IMR-90 (cell line): ENCODE results near the gene CASP14. TPM values are rescaled to one million over a fixed set of nuclear protein-coding genes. Genes with fewer than 3 reads are reported as not detected.

Source experiments
- ATAC-seq: fragments of 200-7000 bp; cut with Tn5 transposase; 2 replicates; pipeline ENCODE4 v1.9.1; 2020; ENCODE audit warnings: low read depth, mild to moderate bottlenecking, moderate library complexity
- BruUV-seq: library from RNA; stranded (reverse); fragments of 400-500 nt; replicated peaks from 2 replicates; lab custom pipeline; 2021; lab: Mats Ljungman, UMichigan
- CTCF ChIA-PET: fragments of 300-600 bp; formaldehyde crosslinking; extraction: SDS; loops from one replicate; lab custom pipeline; 2021; ENCODE audit warnings: antibody characterized with exemption; lab: Yijun Ruan, JAX
- POLR2A ChIA-PET: fragments of 300-600 bp; sonication (Branson Sonifier 250); formaldehyde crosslinking; loops from one replicate; lab custom pipeline; 2022; ENCODE audit warnings: antibody characterized with exemption; ENCODE audit not compliant: unreplicated experiment; lab: Charles Lee
- DNase-seq: peaks from one replicate; pipeline ENCODE4 v3.0.0; 2013
- H2AFZ ChIP-seq: replicated peaks from 2 replicates; pipeline ENCODE3; 2013; ENCODE audit warnings: low read length, mild to moderate bottlenecking; ENCODE audit not compliant: poor library complexity
- H2AK5ac ChIP-seq: 2 replicates; pipeline ENCODE4 v1.6.1; 2013; ENCODE audit warnings: low read depth, low read length, inconsistent platforms
- H2AK9ac ChIP-seq: replicated peaks from 2 replicates; pipeline ENCODE3; 2013; ENCODE audit warnings: mild to moderate bottlenecking, low read depth, low read length, moderate library complexity; ENCODE audit not compliant: poor library complexity
- H2BK120ac ChIP-seq: 2 replicates; pipeline ENCODE4 v1.6.1; 2013; ENCODE audit warnings: low read depth, low read length, inconsistent platforms
- H2BK15ac ChIP-seq: 3 replicates; pipeline ENCODE4 v1.6.1; 2013; ENCODE audit warnings: low read depth, low read length, inconsistent platforms
- H2BK20ac ChIP-seq: 2 replicates; pipeline ENCODE4 v1.6.1; 2013; ENCODE audit warnings: low read depth, mild to moderate bottlenecking, inconsistent platforms, low read length, moderate library complexity
- H2BK5ac ChIP-seq: 2 replicates; pipeline ENCODE4 v1.6.1; 2013; ENCODE audit warnings: mild to moderate bottlenecking, low read depth, low read length, inconsistent platforms; ENCODE audit not compliant: poor library complexity, severe bottlenecking
- H3K14ac ChIP-seq: replicated peaks from 2 replicates; pipeline ENCODE4 v1.6.1; 2013; ENCODE audit warnings: low read depth, low read length, inconsistent platforms
- H3K18ac ChIP-seq: 2 replicates; pipeline ENCODE4 v1.6.1; 2013; ENCODE audit warnings: low read depth, low read length, control low read depth
- H3K23ac ChIP-seq: 2 replicates; pipeline ENCODE4 v1.6.1; 2013; ENCODE audit warnings: low read depth, low read length, inconsistent platforms
- H3K27ac ChIP-seq: 2 replicates; pipeline ENCODE4 v1.5.1; 2013; ENCODE audit warnings: mild to moderate bottlenecking, control low read depth, low read length; ENCODE audit not compliant: insufficient read depth
- H3K27me3 ChIP-seq: 2 replicates; pipeline ENCODE4 v1.6.1; 2013; ENCODE audit warnings: low read length; ENCODE audit not compliant: control insufficient read depth, insufficient read depth
- H3K36me3 ChIP-seq: 2 replicates; pipeline ENCODE4 v1.6.1; 2013; ENCODE audit warnings: low read length, mixed read lengths; ENCODE audit not compliant: control insufficient read depth, insufficient read depth
- H3K4ac ChIP-seq: 2 replicates; pipeline ENCODE4 v1.6.1; 2013; ENCODE audit warnings: low read depth, low read length, inconsistent platforms
- H3K4me1 ChIP-seq: 2 replicates; pipeline ENCODE4 v1.6.1; 2013; ENCODE audit warnings: low read length, mixed read lengths; ENCODE audit not compliant: control insufficient read depth, insufficient read depth
- H3K4me2 ChIP-seq: 2 replicates; pipeline ENCODE4 v1.6.1; 2013; ENCODE audit warnings: low read depth, mild to moderate bottlenecking, control low read depth, low read length, moderate library complexity
- H3K4me3 ChIP-seq: 2 replicates; pipeline ENCODE4 v1.5.1; 2013; ENCODE audit warnings: low read depth, mild to moderate bottlenecking, control low read depth, low read length, moderate library complexity; ENCODE audit not compliant: insufficient read depth
- H3K56ac ChIP-seq: 2 replicates; pipeline ENCODE4 v1.6.1; 2013; ENCODE audit warnings: low read length, inconsistent platforms; ENCODE audit not compliant: insufficient read depth; ENCODE audit errors: extremely low read depth
- H3K79me1 ChIP-seq, 2 experiments: 2 replicates each; pipeline ENCODE4 v1.6.1; 2013; ENCODE audit warnings: low read length in 2 of 2, inconsistent platforms in 1 of 2, low read depth in 1 of 2
- H3K9ac ChIP-seq: 2 replicates; pipeline ENCODE4 v1.6.1; 2013; ENCODE audit warnings: low read depth, low read length, control low read depth
- H3K9me1 ChIP-seq: 2 replicates; pipeline ENCODE4 v1.6.1; 2013; ENCODE audit warnings: low read length, inconsistent platforms; ENCODE audit not compliant: insufficient read depth
- H3K9me3 ChIP-seq: 2 replicates; pipeline ENCODE4 v1.6.1; 2013; ENCODE audit warnings: low read length; ENCODE audit not compliant: control insufficient read depth, insufficient read depth
- H4K20me1 ChIP-seq: 2 replicates; pipeline ENCODE4 v1.6.1; 2013; ENCODE audit warnings: low read length, inconsistent platforms; ENCODE audit not compliant: insufficient read depth
- H4K5ac ChIP-seq: 2 replicates; pipeline ENCODE4 v1.6.1; 2013; ENCODE audit warnings: mild to moderate bottlenecking, low read depth, low read length, control low read depth
- H4K8ac ChIP-seq, 2 experiments: 2 replicates each; pipeline ENCODE4 v1.6.1; 2013; ENCODE audit warnings: low read depth in 2 of 2, low read length in 2 of 2, control low read depth in 1 of 2, inconsistent platforms in 1 of 2
- H4K91ac ChIP-seq: 2 replicates; pipeline ENCODE4 v1.6.1; 2013; ENCODE audit warnings: low read depth, low read length, inconsistent platforms; ENCODE audit not compliant: insufficient read depth
- BHLHE40 ChIP-seq: fragments of 150-350 bp; IDR thresholded peaks from 2 replicates; pipeline ENCODE4 v1.6.1; 2016; ENCODE audit warnings: mild to moderate bottlenecking, low read depth, low read length
- CEBPB ChIP-seq: IDR thresholded peaks from 2 replicates; pipeline ENCODE4 v1.6.1; 2012; ENCODE audit warnings: low read depth, low read length, improper control_type of control experiment
- CHD1 ChIP-seq: IDR thresholded peaks from 2 replicates; pipeline ENCODE4 v1.6.1; 2012; ENCODE audit warnings: low read depth, low read length, improper control_type of control experiment
- FOS ChIP-seq: fragments of 150-350 bp; IDR thresholded peaks from 2 replicates; pipeline ENCODE4 v1.6.1; 2016; ENCODE audit warnings: low read depth, low read length
- MAFK ChIP-seq: IDR thresholded peaks from 2 replicates; pipeline ENCODE4 v1.6.1; 2012; ENCODE audit warnings: low read depth, low read length, improper control_type of control experiment
- MAZ ChIP-seq: IDR thresholded peaks from 2 replicates; pipeline ENCODE4 v1.6.1; 2012; ENCODE audit warnings: low read depth, mild to moderate bottlenecking, low read length, improper control_type of control experiment, moderate library complexity, borderline replicate concordance
- MXI1 ChIP-seq: IDR thresholded peaks from 2 replicates; pipeline ENCODE4 v1.6.1; 2012; ENCODE audit warnings: low read depth, mild to moderate bottlenecking, low read length, moderate library complexity, borderline replicate concordance
- NFE2L2 ChIP-seq: fragments of 150-350 bp; IDR thresholded peaks from 2 replicates; pipeline ENCODE4 v1.6.1; 2016; ENCODE audit warnings: low read depth, mild to moderate bottlenecking, low read length
- POLR2A ChIP-seq: IDR thresholded peaks from 2 replicates; pipeline ENCODE4 v1.6.1; 2012; ENCODE audit warnings: mild to moderate bottlenecking, low read depth, low read length
- RAD21 ChIP-seq: IDR thresholded peaks from 2 replicates; pipeline ENCODE4 v1.6.1; 2012; ENCODE audit warnings: low read length, improper control_type of control experiment
- RCOR1 ChIP-seq: IDR thresholded peaks from 2 replicates; pipeline ENCODE4 v1.6.1; 2012; ENCODE audit warnings: mild to moderate bottlenecking, low read length, improper control_type of control experiment; ENCODE audit not compliant: insufficient replicate concordance
- RFX5 ChIP-seq: IDR thresholded peaks from 2 replicates; pipeline ENCODE4 v1.8.0; 2012; ENCODE audit warnings: low read depth, mild to moderate bottlenecking, low read length, moderate library complexity
- SMC3 ChIP-seq: fragments of 150-350 bp; IDR thresholded peaks from 2 replicates; pipeline ENCODE4 v1.6.1; 2016; ENCODE audit warnings: low read depth, mild to moderate bottlenecking, antibody characterized with exemption, low read length, moderate library complexity
- WGBS, 2 experiments: methylation state at CpG; one replicate each; pipeline versions ENCODE4 v1.1.5 to v1.1.7; 2013; ENCODE audit warnings: missing lambda C conversion rate in 2 of 2; ENCODE audit not compliant: insufficient read length in 1 of 2; ENCODE audit errors: extremely low coverage in 2 of 2; 5-methylcytosine and 5-hydroxymethylcytosine counted together
- dilution Hi-C: fragments of 300-500 bp; cut with HindIII; formaldehyde crosslinking; loops from one replicate; pipeline ENCODE4 v1.14.3; 2018; ENCODE audit warnings: low sequenced_read_pairs; ENCODE audit not compliant: unreplicated experiment
- in situ Hi-C: fragments of 300-500 bp; cut with MboI; formaldehyde crosslinking; loops from 3 replicates; pipeline ENCODE4 v1.14.3; 2019; ENCODE audit warnings: low sequenced_read_pairs, inconsistent platforms, mixed read lengths
- intact Hi-C: fragments of 100-400 bp; cut with micrococcal nuclease; formaldehyde crosslinking; loops from 2 replicates; pipeline ENCODE4 v1.10.0; 2022
- polyA plus RNA-seq, 3 experiments: library from polyadenylated mRNA; depleted of rRNA; stranded (reverse); fragments of >200 nt; gene quantifications; 2 replicates each; pipeline ENCODE4 v1.2.3, GENCODE V29; 2012; ENCODE audit warnings: low replicate concordance in 1 of 3
- total RNA-seq: library from RNA; depleted of rRNA; stranded (reverse); fragments of >200 nt; gene quantifications from 2 replicates; pipeline ENCODE4 v1.2.3, GENCODE V29; 2012
- TF ChIP-seq, protein P1 (sequence below): fragments of 150-350 bp; IDR thresholded peaks from 2 replicates; pipeline ENCODE4 v1.6.1; 2017; ENCODE audit warnings: mild to moderate bottlenecking, antibody characterized with exemption, low read length, low read depth
- TF ChIP-seq, protein P2 (sequence below): conservative IDR thresholded peaks from 2 replicates; pipeline ENCODE4 v1.5.1; 2012; ENCODE audit warnings: mild to moderate bottlenecking, low read depth, low read length, improper control_type of control experiment
- TF ChIP-seq, protein P3 (sequence below): fragments of 150-350 bp; IDR thresholded peaks from 2 replicates; pipeline ENCODE4 v1.6.1; 2016; ENCODE audit warnings: low read depth, mild to moderate bottlenecking, low read length, moderate library complexity, borderline replicate concordance

CASP14 gene
- total and polyA plus RNA-seq, 2 of the 4 experiments (the other 2 are of a cell fraction) = not detected

DNA sequence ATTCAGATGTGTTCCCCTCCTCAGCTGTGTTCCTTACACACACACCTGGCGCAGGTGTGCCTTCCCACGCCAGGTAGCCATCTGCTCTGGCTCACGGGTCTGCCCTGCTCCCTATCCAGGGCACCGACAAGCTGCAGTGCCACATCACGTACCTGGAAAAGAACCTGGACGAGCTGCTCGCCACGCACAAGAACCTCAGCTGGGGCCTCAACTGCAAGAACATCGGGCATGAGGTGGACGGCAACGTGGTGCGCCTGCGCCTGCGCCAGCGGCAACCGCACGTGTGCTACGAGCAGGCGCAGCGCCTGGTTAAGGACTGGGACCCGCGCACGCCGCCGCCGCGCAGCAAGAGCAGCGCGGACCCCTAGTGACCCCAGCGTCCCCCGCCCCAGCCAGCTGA lies 26.5 kb upstream of the CASP14 start:
- Histone ChIP-seq H2BK20ac (no peak overlapping the region), H3K56ac (no peak overlapping the region), H2BK15ac (no peak overlapping the region), H4K5ac (no peak overlapping the region), H3K4me3 (no peak overlapping the region), H3K27ac (no peak overlapping the region), H4K91ac (no peak overlapping the region), H3K9me1 (no peaks in the 10 kb centered on the region), H3K9me3 (peaks cover 5% of the 10 kb centered on the region; the same call in 1 of the 2 replicates), H3K9ac (no peak overlapping the region), H3K4me2 (no peak overlapping the region), H3K23ac (no peak overlapping the region), H2AK5ac (no peak overlapping the region), H2BK120ac (no peak overlapping the region), H3K14ac (no peak overlapping the region), H3K4me1 (no peaks in the 10 kb centered on the region), H3K79me1 (no peaks in the 10 kb centered on the region), H4K8ac (no peak overlapping the region), H3K27me3 (no peaks in the 10 kb centered on the region), H3K18ac (no peak overlapping the region), H2AK9ac (no peak overlapping the region), H3K36me3 (no peaks in the 10 kb centered on the region), H4K20me1 (no peaks in the 10 kb centered on the region), H2BK5ac (no peak overlapping the region), H2AFZ (peak overlapping the region; percentile 23), H3K4ac (no peak overlapping the region)
- no peak for TF ChIP-seq RCOR1
- TF ChIP-seq, protein P1, sequence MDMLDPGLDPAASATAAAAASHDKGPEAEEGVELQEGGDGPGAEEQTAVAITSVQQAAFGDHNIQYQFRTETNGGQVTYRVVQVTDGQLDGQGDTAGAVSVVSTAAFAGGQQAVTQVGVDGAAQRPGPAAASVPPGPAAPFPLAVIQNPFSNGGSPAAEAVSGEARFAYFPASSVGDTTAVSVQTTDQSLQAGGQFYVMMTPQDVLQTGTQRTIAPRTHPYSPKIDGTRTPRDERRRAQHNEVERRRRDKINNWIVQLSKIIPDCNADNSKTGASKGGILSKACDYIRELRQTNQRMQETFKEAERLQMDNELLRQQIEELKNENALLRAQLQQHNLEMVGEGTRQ = no peak
- no peak for TF ChIP-seq NFE2L2
- TF ChIP-seq, protein P2, sequence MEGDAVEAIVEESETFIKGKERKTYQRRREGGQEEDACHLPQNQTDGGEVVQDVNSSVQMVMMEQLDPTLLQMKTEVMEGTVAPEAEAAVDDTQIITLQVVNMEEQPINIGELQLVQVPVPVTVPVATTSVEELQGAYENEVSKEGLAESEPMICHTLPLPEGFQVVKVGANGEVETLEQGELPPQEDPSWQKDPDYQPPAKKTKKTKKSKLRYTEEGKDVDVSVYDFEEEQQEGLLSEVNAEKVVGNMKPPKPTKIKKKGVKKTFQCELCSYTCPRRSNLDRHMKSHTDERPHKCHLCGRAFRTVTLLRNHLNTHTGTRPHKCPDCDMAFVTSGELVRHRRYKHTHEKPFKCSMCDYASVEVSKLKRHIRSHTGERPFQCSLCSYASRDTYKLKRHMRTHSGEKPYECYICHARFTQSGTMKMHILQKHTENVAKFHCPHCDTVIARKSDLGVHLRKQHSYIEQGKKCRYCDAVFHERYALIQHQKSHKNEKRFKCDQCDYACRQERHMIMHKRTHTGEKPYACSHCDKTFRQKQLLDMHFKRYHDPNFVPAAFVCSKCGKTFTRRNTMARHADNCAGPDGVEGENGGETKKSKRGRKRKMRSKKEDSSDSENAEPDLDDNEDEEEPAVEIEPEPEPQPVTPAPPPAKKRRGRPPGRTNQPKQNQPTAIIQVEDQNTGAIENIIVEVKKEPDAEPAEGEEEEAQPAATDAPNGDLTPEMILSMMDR = no peak
- no peak for TF ChIP-seq CHD1
- no peak for TF ChIP-seq MAFK
- no peak for TF ChIP-seq MAZ
- TF ChIP-seq MXI1 = no peak
- TF ChIP-seq RAD21 = no peak
- TF ChIP-seq, protein P3, sequence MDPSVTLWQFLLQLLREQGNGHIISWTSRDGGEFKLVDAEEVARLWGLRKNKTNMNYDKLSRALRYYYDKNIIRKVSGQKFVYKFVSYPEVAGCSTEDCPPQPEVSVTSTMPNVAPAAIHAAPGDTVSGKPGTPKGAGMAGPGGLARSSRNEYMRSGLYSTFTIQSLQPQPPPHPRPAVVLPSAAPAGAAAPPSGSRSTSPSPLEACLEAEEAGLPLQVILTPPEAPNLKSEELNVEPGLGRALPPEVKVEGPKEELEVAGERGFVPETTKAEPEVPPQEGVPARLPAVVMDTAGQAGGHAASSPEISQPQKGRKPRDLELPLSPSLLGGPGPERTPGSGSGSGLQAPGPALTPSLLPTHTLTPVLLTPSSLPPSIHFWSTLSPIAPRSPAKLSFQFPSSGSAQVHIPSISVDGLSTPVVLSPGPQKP = no peak
- no peak for TF ChIP-seq BHLHE40
- TF ChIP-seq CEBPB = no peak
- TF ChIP-seq RFX5 = no peak
- no peak for TF ChIP-seq FOS
- TF ChIP-seq POLR2A = no peak
- no peak for TF ChIP-seq SMC3
- ATAC-seq = no peak
- ChIA-PET CTCF (no interaction called here), POLR2A (no interaction called here)
- intact Hi-C loops = no loop called here
- no TSS peak for BruUV-seq
- dilution Hi-C loops = no loop called here
- 22% methylated on average over 20 of the region's 31 CpGs; no CpG with 5 or more reads in 1 of the 2 experiments for WGBS, 2 experiments
- in situ Hi-C loops = no loop called here
- DNase-seq = no peak
